GM12873 (cell line): ENCODE results near the gene SLC2A5.

Source experiments
- TF ChIP-seq, protein P1 (sequence below): IDR thresholded peaks from 2 replicates; pipeline ENCODE4 v1.5.1; 2012; ENCODE audit warnings: low read depth, mild to moderate bottlenecking, moderate library complexity, low read length, control low read depth; ENCODE audit not compliant: insufficient read depth; ENCODE audit errors: missing control alignments

The SLC2A5 gene

DNA sequence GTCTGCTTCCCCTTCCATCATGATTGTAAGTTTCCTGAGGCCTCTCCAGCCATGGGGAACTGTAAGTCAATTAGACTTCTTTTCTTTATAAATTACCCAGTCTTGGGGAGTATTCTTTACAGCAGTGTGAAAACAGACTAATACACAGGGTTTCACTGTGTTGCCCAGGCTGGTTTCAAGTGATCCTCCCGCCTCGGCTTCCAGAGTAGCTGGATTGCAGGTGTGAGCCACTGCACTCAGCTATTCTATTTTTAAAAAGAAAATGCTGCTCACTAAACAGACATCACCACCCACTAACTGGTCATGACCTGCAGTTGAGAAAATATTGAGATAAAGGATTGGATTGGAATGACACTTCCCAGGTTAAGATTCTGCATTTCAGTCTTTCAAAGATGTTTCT is 22.4 kb downstream of the SLC2A5 start:
- TF ChIP-seq, protein P1, sequence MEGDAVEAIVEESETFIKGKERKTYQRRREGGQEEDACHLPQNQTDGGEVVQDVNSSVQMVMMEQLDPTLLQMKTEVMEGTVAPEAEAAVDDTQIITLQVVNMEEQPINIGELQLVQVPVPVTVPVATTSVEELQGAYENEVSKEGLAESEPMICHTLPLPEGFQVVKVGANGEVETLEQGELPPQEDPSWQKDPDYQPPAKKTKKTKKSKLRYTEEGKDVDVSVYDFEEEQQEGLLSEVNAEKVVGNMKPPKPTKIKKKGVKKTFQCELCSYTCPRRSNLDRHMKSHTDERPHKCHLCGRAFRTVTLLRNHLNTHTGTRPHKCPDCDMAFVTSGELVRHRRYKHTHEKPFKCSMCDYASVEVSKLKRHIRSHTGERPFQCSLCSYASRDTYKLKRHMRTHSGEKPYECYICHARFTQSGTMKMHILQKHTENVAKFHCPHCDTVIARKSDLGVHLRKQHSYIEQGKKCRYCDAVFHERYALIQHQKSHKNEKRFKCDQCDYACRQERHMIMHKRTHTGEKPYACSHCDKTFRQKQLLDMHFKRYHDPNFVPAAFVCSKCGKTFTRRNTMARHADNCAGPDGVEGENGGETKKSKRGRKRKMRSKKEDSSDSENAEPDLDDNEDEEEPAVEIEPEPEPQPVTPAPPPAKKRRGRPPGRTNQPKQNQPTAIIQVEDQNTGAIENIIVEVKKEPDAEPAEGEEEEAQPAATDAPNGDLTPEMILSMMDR: no peak

DNA sequence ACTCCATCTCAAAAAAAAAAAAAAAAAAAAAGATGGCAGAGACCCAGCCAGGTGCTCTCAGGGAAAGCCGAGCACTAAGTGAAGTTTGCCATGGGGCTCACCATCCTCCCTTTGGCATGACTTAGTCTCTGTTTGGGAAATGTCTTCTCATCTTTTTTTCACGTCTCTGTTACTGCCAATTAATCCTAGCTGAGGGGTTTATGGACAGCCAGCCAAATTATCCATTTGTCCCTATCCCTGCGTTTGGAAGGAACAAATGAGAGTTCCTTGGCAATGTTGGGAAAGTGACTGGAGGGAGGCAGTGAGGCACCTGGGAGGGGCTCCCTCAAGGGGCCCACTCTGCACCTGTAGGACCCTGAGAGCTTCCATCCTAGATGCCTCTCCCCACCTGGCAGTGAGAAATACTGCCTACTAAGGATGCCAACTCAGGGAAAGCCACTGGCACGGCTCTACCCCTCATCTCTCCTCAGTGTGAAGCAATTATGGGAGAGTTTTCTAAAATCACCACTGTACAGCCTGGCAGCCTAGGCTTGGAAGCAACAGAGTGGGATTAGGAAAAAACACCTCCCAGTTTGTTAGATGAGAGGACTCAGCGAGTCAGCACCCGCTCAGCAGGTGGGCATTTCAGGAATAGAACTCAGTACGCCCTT is 23.4 kb downstream of the SLC2A5 start:
- TF ChIP-seq, protein P1: no peak

DNA sequence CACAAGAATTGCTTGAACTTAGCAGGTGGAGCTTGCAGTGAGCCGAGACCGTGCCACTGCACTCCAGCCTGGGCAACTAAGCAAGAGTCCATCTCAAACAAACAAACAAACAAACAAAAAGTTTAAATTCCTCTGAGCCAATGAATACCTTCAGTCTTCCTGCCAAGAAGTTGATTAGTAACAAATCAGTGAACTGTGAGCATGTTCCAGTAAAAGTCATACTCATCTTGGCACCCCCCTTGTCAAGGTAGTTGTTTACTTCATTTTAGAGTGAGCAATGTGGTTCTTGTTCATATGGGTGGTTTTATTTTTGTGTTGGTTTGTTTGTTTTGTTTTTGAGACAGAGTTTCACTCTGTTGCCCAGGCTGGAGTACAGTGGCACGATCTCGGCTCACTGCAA is 25.2 kb downstream of the SLC2A5 start:
- TF ChIP-seq, protein P1: no peak

DNA sequence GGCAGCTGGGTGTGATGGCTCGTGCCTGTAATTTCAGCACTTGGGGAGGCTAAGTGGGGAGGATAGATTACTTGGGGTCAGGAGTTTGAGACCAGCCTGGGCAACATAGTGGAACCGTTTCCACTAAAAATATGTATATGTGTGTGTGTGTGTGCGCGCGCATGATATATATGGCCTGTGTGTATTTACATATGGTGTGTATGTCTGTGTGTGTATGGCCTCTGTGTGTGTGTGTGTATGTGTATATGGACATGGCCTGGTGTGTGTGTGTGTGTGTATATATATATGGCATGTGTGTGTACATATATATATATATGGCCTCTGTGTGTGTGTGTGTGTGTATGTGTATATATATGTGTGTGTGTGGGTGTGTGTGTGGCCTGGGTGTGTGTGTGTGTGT is 27.2 kb downstream of the SLC2A5 start:
- TF ChIP-seq, protein P1: no peak

- TF ChIP-seq, protein P1: no peak
These were observed 28.2 kb downstream of the SLC2A5 start for GRCh38 chr1:9041116-9041779.

GRCh38 chr1:9040659-9041030 is 28.8 kb downstream of the SLC2A5 start:
- TF ChIP-seq, protein P1: no peak

GRCh38 chr1:9039761-9040658 is 29.4 kb downstream of the SLC2A5 start:
- TF ChIP-seq, protein P1: no peak
